Measurements from ENCODE around the gene RAB40B.

The RAB40B gene

DNA sequence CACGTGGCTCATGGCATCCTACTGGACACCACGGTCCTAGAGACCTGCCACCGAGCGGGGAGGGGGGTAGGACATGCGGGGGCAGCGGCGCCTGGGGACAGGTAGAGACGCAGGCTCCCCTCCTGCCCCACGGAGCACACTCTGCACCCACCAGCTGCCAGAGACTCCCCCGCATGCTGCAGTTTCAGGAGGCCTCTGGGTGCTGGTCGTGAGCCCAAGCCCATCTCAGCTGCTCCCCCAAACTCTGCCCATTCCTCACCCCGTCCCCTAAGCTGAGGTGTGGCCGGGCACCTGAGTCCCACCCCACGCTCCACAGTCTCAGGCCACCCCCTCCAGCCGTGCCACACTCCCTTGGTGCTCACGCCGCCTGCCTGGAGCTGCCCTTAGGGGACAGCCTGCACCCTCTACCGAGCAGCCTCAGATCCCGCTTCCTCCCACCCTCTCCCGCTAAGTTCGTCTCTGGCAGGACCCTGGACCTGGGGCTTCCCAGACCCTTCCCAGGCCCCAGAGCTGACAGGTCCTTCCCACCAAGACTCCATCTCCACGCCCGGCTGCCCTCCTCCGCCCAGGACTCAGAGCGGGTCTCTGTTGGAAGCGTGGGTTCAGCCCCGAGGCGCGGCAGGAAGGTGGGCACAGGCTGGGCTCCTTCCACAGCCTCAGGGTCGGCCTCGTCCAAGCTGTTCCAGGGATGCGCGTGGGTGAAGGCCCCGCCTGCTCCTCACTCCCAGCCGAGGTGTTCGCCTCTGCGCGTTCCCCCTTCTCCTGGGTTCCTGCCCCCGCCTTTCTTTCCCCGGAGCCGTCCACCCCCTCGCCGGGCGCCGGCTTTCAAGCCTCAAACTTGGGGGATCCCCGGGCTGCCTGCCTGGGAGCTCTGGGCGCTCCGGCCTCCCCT, 1.3 kb downstream of the RAB40B start:
- Histone ChIP-seq H3K27me3 (ENCODE audit: control insufficient read depth in 1 of 2, insufficient read depth in 2 of 2, low read length in 2 of 2) (peaks cover 0 to 6% of the 10 kb centered on the region in 2 donors), H3K36me3 (ENCODE audit: insufficient read depth, low read length) (no peaks in the 10 kb centered on the region), H3K4me1 (ENCODE audit: insufficient read depth, low read length) (peaks cover 11% of the 10 kb centered on the region), H3K9me3 (ENCODE audit: low read length) (no peaks in the 10 kb centered on the region), H3K4me3 (ENCODE audit: low read depth in 1 of 2, low read length in 2 of 2) (peak overlapping the region; percentile 43 to 62), H3K27ac (ENCODE audit: low read depth, low read length) (no peak overlapping the region), H3K9ac (ENCODE audit: low read length) (no peak overlapping the region)

- no peak overlapping the region for H3K27ac ChIP-seq (ENCODE audit: low read depth, low read length)
Observed at GRCh38 chr17:82696259-82696658, 2.2 kb downstream of the RAB40B start.

GRCh38 chr17:82694647-82695046, 3.9 kb downstream of the RAB40B start:
- H3K9me3 ChIP-seq (ENCODE audit: low read length), result no peaks in the 10 kb centered on the region
- H3K4me1 ChIP-seq (ENCODE audit: insufficient read depth, low read length), result peaks cover 11% of the 10 kb centered on the region
- H3K27me3 ChIP-seq (ENCODE audit: control insufficient read depth in 1 of 2, insufficient read depth in 2 of 2, low read length in 2 of 2), result peaks cover 0 to 6% of the 10 kb centered on the region in 2 donors
- H3K27ac ChIP-seq (ENCODE audit: low read depth, low read length), result no peak overlapping the region
- no peak overlapping the region for H3K4me3 ChIP-seq (ENCODE audit: low read depth in 1 of 2, low read length in 2 of 2)
- no peak overlapping the region for H3K9ac ChIP-seq (ENCODE audit: low read length)
- no peaks in the 10 kb centered on the region for H3K36me3 ChIP-seq (ENCODE audit: insufficient read depth, low read length)

More at GRCh38 chr17:82696259-82696658, 2.2 kb downstream of the RAB40B start:
- Histone ChIP-seq H3K36me3 (ENCODE audit: insufficient read depth, low read length) (no peaks in the 10 kb centered on the region), H3K27me3 (ENCODE audit: control insufficient read depth in 1 of 2, insufficient read depth in 2 of 2, low read length in 2 of 2) (peaks cover 0 to 6% of the 10 kb centered on the region in 2 donors), H3K4me3 (ENCODE audit: low read depth in 1 of 2, low read length in 2 of 2) (no peak overlapping the region), H3K9me3 (ENCODE audit: low read length) (no peaks in the 10 kb centered on the region), H3K4me1 (ENCODE audit: insufficient read depth, low read length) (peaks cover 11% of the 10 kb centered on the region), H3K9ac (ENCODE audit: low read length) (no peak overlapping the region)

GRCh38 chr17:82693168-82693867, 5.2 kb downstream of the RAB40B start:
- Histone ChIP-seq H3K4me3 (ENCODE audit: low read depth in 1 of 2, low read length in 2 of 2) (no peak overlapping the region), H3K9ac (ENCODE audit: low read length) (no peak overlapping the region), H3K4me1 (ENCODE audit: insufficient read depth, low read length) (peaks cover 7% of the 10 kb centered on the region), H3K27ac (ENCODE audit: low read depth, low read length) (no peak overlapping the region), H3K36me3 (ENCODE audit: insufficient read depth, low read length) (no peaks in the 10 kb centered on the region), H3K9me3 (ENCODE audit: low read length) (no peaks in the 10 kb centered on the region), H3K27me3 (ENCODE audit: control insufficient read depth in 1 of 2, insufficient read depth in 2 of 2, low read length in 2 of 2) (peaks cover 0 to 6% of the 10 kb centered on the region in 2 donors)

DNA sequence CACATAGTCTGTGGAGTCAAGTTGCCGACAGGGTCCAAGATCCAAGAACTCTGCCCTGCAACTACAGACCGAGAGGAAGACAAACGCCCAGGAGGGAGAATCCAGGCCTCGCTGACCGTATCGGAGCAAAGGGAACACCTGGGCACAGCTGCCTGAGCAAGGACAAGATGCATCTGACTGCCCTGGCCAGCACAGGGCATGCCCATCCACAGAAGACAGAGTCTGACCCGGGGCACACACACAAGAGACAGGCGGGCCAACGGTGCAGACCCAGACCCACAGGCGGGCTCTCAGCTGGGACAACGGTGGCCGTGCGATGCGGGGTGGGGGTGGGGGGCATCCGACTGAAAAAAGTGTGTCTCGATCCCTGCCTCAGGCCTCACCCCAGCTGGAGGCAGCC, 6.2 kb downstream of the RAB40B start:
- Histone ChIP-seq H3K9me3 (ENCODE audit: low read length) (no peaks in the 10 kb centered on the region), H3K27ac (ENCODE audit: low read depth, low read length) (no peak overlapping the region), H3K4me3 (ENCODE audit: low read depth in 1 of 2, low read length in 2 of 2) (no peak overlapping the region), H3K4me1 (ENCODE audit: insufficient read depth, low read length) (peaks cover 5% of the 10 kb centered on the region), H3K9ac (ENCODE audit: low read length) (no peak overlapping the region), H3K36me3 (ENCODE audit: insufficient read depth, low read length) (no peaks in the 10 kb centered on the region), H3K27me3 (ENCODE audit: control insufficient read depth in 1 of 2, insufficient read depth in 2 of 2, low read length in 2 of 2) (peaks cover 0 to under 1% of the 10 kb centered on the region in 2 donors)

- H3K9me3 ChIP-seq (ENCODE audit: low read length), result no peaks in the 10 kb centered on the region
- H3K36me3 ChIP-seq (ENCODE audit: insufficient read depth, low read length), result no peaks in the 10 kb centered on the region
- no peaks in the 10 kb centered on the region for H3K4me1 ChIP-seq (ENCODE audit: insufficient read depth, low read length)
- no peaks in the 10 kb centered on the region for H3K27me3 ChIP-seq (ENCODE audit: control insufficient read depth in 1 of 2, insufficient read depth in 2 of 2, low read length in 2 of 2)
- H3K9ac ChIP-seq (ENCODE audit: low read length), result no peak overlapping the region
- H3K4me3 ChIP-seq (ENCODE audit: low read depth in 1 of 2, low read length in 2 of 2), result no peak overlapping the region
- no peak overlapping the region for H3K27ac ChIP-seq (ENCODE audit: low read depth, low read length)
Observed at GRCh38 chr17:82691714-82692113, 6.8 kb downstream of the RAB40B start.

- H3K9me3 ChIP-seq (ENCODE audit: low read length), result no peaks in the 10 kb centered on the region
- H3K27ac ChIP-seq (ENCODE audit: low read depth, low read length), result no peak overlapping the region
- no peak overlapping the region for H3K9ac ChIP-seq (ENCODE audit: low read length)
- H3K36me3 ChIP-seq (ENCODE audit: insufficient read depth, low read length), result no peaks in the 10 kb centered on the region
- H3K27me3 ChIP-seq (ENCODE audit: control insufficient read depth in 1 of 2, insufficient read depth in 2 of 2, low read length in 2 of 2), result no peaks in the 10 kb centered on the region
- H3K4me1 ChIP-seq (ENCODE audit: insufficient read depth, low read length), result no peaks in the 10 kb centered on the region
- no peak overlapping the region for H3K4me3 ChIP-seq (ENCODE audit: low read depth in 1 of 2, low read length in 2 of 2)
Observed at GRCh38 chr17:82690786-82691489, 7.6 kb downstream of the RAB40B start.

DNA sequence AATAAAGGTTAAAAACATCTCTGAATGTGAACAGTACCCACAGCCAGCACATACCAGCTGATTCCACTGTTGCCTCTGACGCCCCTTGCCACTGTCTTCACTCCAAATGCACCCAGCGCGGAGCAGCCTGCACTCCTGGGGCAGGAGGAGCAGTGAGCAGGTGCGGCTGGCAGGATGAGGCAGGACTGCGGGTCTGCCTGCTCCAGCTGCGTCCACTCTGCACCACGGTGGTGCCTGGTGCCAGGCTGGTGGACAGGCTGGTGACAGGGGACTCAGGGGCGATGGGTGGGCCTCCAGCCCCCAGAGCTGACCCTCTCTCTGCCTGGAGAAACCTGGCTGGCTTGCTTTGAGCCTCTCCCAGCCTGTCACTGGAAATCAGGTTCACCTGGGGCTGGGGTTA, 9.4 kb downstream of the RAB40B start:
- Histone ChIP-seq H3K4me3 (ENCODE audit: low read depth in 1 of 2, low read length in 2 of 2) (no peak overlapping the region), H3K27ac (ENCODE audit: low read depth, low read length) (no peak overlapping the region), H3K36me3 (ENCODE audit: insufficient read depth, low read length) (no peaks in the 10 kb centered on the region), H3K9ac (ENCODE audit: low read length) (no peak overlapping the region), H3K9me3 (ENCODE audit: low read length) (no peaks in the 10 kb centered on the region), H3K27me3 (ENCODE audit: control insufficient read depth in 1 of 2, insufficient read depth in 2 of 2, low read length in 2 of 2) (no peaks in the 10 kb centered on the region), H3K4me1 (ENCODE audit: insufficient read depth, low read length) (no peaks in the 10 kb centered on the region)

DNA sequence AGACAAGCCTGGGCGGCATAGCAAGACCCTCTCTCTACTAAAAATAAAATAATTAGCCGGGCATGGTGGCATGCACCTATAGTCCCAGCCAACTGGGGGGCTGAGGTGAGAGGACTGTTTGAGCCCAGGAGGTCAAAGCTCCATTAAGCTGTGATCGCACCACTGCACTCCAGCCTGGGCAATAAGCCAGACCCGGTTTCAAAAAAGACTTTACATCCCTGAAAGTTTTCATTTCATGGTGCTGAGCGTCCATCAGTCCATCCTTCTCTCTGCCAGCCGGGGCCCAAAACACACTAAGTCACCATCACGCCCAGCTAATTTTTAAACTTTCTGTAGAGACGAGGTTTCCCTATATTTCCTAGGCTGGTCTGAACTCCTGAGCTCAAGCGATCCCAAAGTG, 10.6 kb downstream of the RAB40B start:
- Histone ChIP-seq H3K4me1 (ENCODE audit: insufficient read depth, low read length) (no peaks in the 10 kb centered on the region), H3K4me3 (ENCODE audit: low read depth in 1 of 2, low read length in 2 of 2) (no peak overlapping the region), H3K9ac (ENCODE audit: low read length) (no peak overlapping the region), H3K27ac (ENCODE audit: low read depth, low read length) (no peak overlapping the region), H3K9me3 (ENCODE audit: low read length) (no peaks in the 10 kb centered on the region), H3K36me3 (ENCODE audit: insufficient read depth, low read length) (no peaks in the 10 kb centered on the region), H3K27me3 (ENCODE audit: control insufficient read depth in 1 of 2, insufficient read depth in 2 of 2, low read length in 2 of 2) (no peaks in the 10 kb centered on the region)

DNA sequence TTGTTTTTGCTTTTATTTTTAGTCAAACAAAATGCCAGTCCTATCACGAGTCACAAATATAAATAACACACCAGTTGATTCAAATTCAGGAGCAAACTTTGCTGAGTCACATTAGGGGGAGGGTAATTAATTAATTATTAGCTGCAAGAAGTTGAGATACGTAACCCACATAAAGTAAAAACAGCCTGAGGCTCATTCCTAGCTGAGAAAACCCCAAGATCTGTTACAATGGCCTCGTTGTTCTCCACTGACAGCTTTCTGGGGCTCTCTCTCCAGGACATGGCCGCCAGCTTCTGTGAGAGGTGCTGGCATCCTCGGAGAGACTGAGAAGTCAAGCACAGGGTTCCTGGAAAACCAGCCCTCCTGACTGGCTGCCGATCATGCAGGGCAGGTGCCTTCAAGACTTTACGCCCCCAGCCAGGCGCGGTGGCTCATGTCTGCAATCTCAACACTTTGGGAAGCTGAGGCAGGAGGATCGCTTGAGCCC, 11.1 kb downstream of the RAB40B start:
- Histone ChIP-seq H3K36me3 (ENCODE audit: insufficient read depth, low read length) (no peaks in the 10 kb centered on the region), H3K4me1 (ENCODE audit: insufficient read depth, low read length) (no peaks in the 10 kb centered on the region), H3K27ac (ENCODE audit: low read depth, low read length) (no peak overlapping the region), H3K4me3 (ENCODE audit: low read depth in 1 of 2, low read length in 2 of 2) (no peak overlapping the region), H3K9me3 (ENCODE audit: low read length) (no peaks in the 10 kb centered on the region), H3K27me3 (ENCODE audit: control insufficient read depth in 1 of 2, insufficient read depth in 2 of 2, low read length in 2 of 2) (no peaks in the 10 kb centered on the region), H3K9ac (ENCODE audit: low read length) (no peak overlapping the region)

Data from muscle layer of colon (tissue), 2 donors.